Spleen (tissue), 11 donors: ENCODE data around the gene AKR1B15. TPM values are rescaled to one million over a fixed set of nuclear protein-coding genes. Genes with fewer than 3 reads are reported as not detected.

ENCODE experiments used
- DNase-seq: peaks from one replicate; pipeline ENCODE4 v3.0.0-alpha.2; 2020
- H3K27ac ChIP-seq, 8 donors: fragments of 200-600 bp; sonication (generic) in 7 of 8; 1 replicate in 4 of 8; 2 replicates in 4 of 8; pipeline versions ENCODE4 v1.5.0 to v1.8.0; 2016 to 2021; ENCODE audit warnings: inconsistent platforms in 4 of 8, mild to moderate bottlenecking in 4 of 8, moderate library complexity in 1 of 8
- H3K27me3 ChIP-seq, 7 donors: fragments of 200-600 bp; sonication (generic) in 6 of 7; replicated peaks in 1 of 7; 1 replicate in 4 of 7; 2 replicates in 3 of 7; pipeline versions ENCODE4 v1.5.0 to v1.8.0; 2016 to 2021; ENCODE audit warnings: inconsistent platforms in 3 of 7, mild to moderate bottlenecking in 1 of 7
- H3K36me3 ChIP-seq, 6 donors: fragments of 200-600 bp; sonication (generic) in 5 of 6; 1 replicate in 4 of 6; 2 replicates in 2 of 6; pipeline versions ENCODE4 v1.5.0 to v1.8.0; 2016 to 2021; ENCODE audit warnings: inconsistent platforms in 2 of 6
- H3K4me1 ChIP-seq, 6 donors: fragments of 200-600 bp; sonication (generic) in 5 of 6; 1 replicate in 3 of 6; 2 replicates in 3 of 6; pipeline versions ENCODE4 v1.5.0 to v1.8.0; 2016 to 2021; ENCODE audit warnings: inconsistent platforms in 3 of 6
- H3K4me3 ChIP-seq, 8 donors: fragments of 200-600 bp; sonication (generic) in 7 of 8; 1 replicate in 4 of 8; 2 replicates in 4 of 8; pipeline versions ENCODE4 v1.5.0 to v1.8.0; 2016 to 2021; ENCODE audit warnings: inconsistent platforms in 4 of 8, mild to moderate bottlenecking in 4 of 8, moderate library complexity in 2 of 8
- H3K9me3 ChIP-seq, 8 donors: fragments of 200-600 bp; sonication (generic) in 7 of 8; 1 replicate in 4 of 8; 2 replicates in 4 of 8; pipeline versions ENCODE4 v1.5.0 to v1.8.0; 2016 to 2021; ENCODE audit warnings: inconsistent platforms in 4 of 8
- CTCF ChIP-seq, 11 experiments: fragments of 200-600 bp in 7 of 11; fragments of 450-650 bp in 4 of 11; sonication (generic) in 4 of 11; IDR thresholded peaks in 8 of 11; conservative IDR thresholded peaks in 3 of 11; 1 replicate in 7 of 11; 2 replicates in 4 of 11; pipeline versions ENCODE4 v1.4.0 to v1.8.0; 2016 to 2021; ENCODE audit warnings: antibody characterized with exemption in 11 of 11, inconsistent platforms in 4 of 11, mild to moderate bottlenecking in 1 of 11
- POLR2A ChIP-seq, 3 donors: fragments of 450-650 bp; IDR thresholded peaks; one replicate each; pipeline ENCODE4 v1.5.1; 2017; ENCODE audit warnings: antibody characterized with exemption in 3 of 3, mild to moderate bottlenecking in 1 of 3
- POLR2AphosphoS5 ChIP-seq, 3 donors: sonication (generic); formaldehyde crosslinking; IDR thresholded peaks; one replicate each; pipeline ENCODE4 v1.5.1; 2017; ENCODE audit warnings: antibody characterized with exemption in 3 of 3
- WGBS, 5 donors: extraction: QIAGEN DNeasy Blood & Tissue Kit in 3 of 5; methylation state at CpG; one replicate each; pipeline versions ENCODE4 v1.1.5 to v1.1.7; 2013 to 2018; 5-methylcytosine and 5-hydroxymethylcytosine counted together
- intact Hi-C: fragments of 100-400 bp; cut with DNase I; formaldehyde crosslinking; loops from one replicate; pipeline ENCODE4 v1.15.0; 2023; ENCODE audit warnings: low total_unique reads
- polyA plus RNA-seq, 3 donors: library from polyadenylated mRNA; stranded (reverse); fragments of 200-250 nt; gene quantifications; one replicate each; pipeline ENCODE4 v1.2.1, GENCODE V29; 2013
- total RNA-seq, 7 donors: library from RNA; depleted of rRNA in 3 of 7; stranded (reverse); fragments of >200 nt in 3 of 7; fragmentation: NEBNext Ultra II Directional in 4 of 7; extraction: Animal tissue kit (Norgen Biotek cat#: 25700) in 4 of 7; gene quantifications; one replicate each; pipeline versions ENCODE4 v1.1.0 to v1.2.1, GENCODE V29; 2016 to 2021
- donor health status: healthy with polysubstance abuse.
- donor health status: DM: no; HTN: no; CAD: no; lungs with moderate emphysema.
- donor health status: DM: no; HTN: no; CAD: no.
- donor health status: Bipolar disorder and iron deficiency.
- donor health status: healthy.
- donor health status: DM: no; HTN: no; CAD: no.
- donor health status: DM: yes; HTN: yes; CAD: no.

AKR1B15 gene
- total and polyA plus RNA-seq, 10 donors, result not detected

GRCh38 chr7:134587750-134588149 lies 38.8 kb downstream of the AKR1B15 start:
- no peaks in the 10 kb centered on the region for H3K27me3 ChIP-seq
- no peak for TF ChIP-seq POLR2AphosphoS5 (IDR thresholded peaks at IDR 0.05)
- TF ChIP-seq POLR2A (IDR thresholded peaks at IDR 0.05), result no peak
- TF ChIP-seq CTCF (IDR thresholded peaks at IDR 0.05 in 8 of 11, conservative IDR thresholded peaks at IDR 0.05 in 3 of 11), result no peak
- no peaks in the 10 kb centered on the region for H3K4me1 ChIP-seq
- no peak overlapping the region for H3K4me3 ChIP-seq
- intact Hi-C loops, result no loop called here
- WGBS, 5 donors, result 51 to 88% (median 83%) methylated on average over 1 to 2 of the region's 2 CpGs
- H3K36me3 ChIP-seq, result no peaks in the 10 kb centered on the region
- DNase-seq, result no peak
- H3K9me3 ChIP-seq, result peaks cover 0 to 17% (median 0%) of the 10 kb centered on the region in 8 donors
- no peak overlapping the region for H3K27ac ChIP-seq

- peaks cover 0 to 19% (median 0%) of the 10 kb centered on the region in 8 donors for H3K9me3 ChIP-seq
- WGBS, 5 donors, result 24 to 72% (median 54%) methylated on average over 3 of the region's 3 CpGs
- no peak overlapping the region for H3K4me3 ChIP-seq
- H3K27ac ChIP-seq, result no peak overlapping the region
- no peaks in the 10 kb centered on the region for H3K36me3 ChIP-seq
- H3K27me3 ChIP-seq, result no peaks in the 10 kb centered on the region
- TF ChIP-seq POLR2A (IDR thresholded peaks at IDR 0.05), result no peak
- no peak for TF ChIP-seq CTCF (IDR thresholded peaks at IDR 0.05 in 8 of 11, conservative IDR thresholded peaks at IDR 0.05 in 3 of 11)
- TF ChIP-seq POLR2AphosphoS5 (IDR thresholded peaks at IDR 0.05), result no peak
- no peaks in the 10 kb centered on the region for H3K4me1 ChIP-seq
- intact Hi-C loops, result no loop called here
- DNase-seq, result no peak
These were observed 40.6 kb downstream of the AKR1B15 start for GRCh38 chr7:134589491-134589941.

GRCh38 chr7:134593530-134594392 lies 44.9 kb downstream of the AKR1B15 start:
- H3K4me3 ChIP-seq, result no peak overlapping the region
- 36 to 85% (median 49%) methylated on average over 8 of the region's 8 CpGs for whole genome bisulfite sequencing, 5 donors
- H3K27me3 ChIP-seq, result no peaks in the 10 kb centered on the region
- H3K9me3 ChIP-seq, result peaks cover 0 to 14% (median 0%) of the 10 kb centered on the region in 8 donors
- no peak for DNase-seq
- no peaks in the 10 kb centered on the region for H3K4me1 ChIP-seq
- peak overlapping the region in 3 of 8 donors; percentile 56 to 61 (median 58) for H3K27ac ChIP-seq
- no peaks in the 10 kb centered on the region for H3K36me3 ChIP-seq
- no peak for TF ChIP-seq POLR2A (IDR thresholded peaks at IDR 0.05)
- TF ChIP-seq POLR2AphosphoS5 (IDR thresholded peaks at IDR 0.05), result peak in 1 of 3 donors; percentile 26
- intact Hi-C loops, result no loop called here

GRCh38 chr7:134594877-134595276 lies 46.0 kb downstream of the AKR1B15 start:
- no peak for TF ChIP-seq POLR2A (IDR thresholded peaks at IDR 0.05)
- no peak for TF ChIP-seq POLR2AphosphoS5 (IDR thresholded peaks at IDR 0.05)
- no peak for DNase-seq
- Histone ChIP-seq H3K27me3 (peaks cover 0 to 9% (median 0%) of the 10 kb centered on the region in 7 donors), H3K9me3 (peaks cover 0 to 18% (median 0%) of the 10 kb centered on the region in 8 donors), H3K36me3 (no peaks in the 10 kb centered on the region), H3K27ac (no peak overlapping the region), H3K4me1 (no peaks in the 10 kb centered on the region), H3K4me3 (no peak overlapping the region)
- intact Hi-C loops, result no loop called here
- WGBS, 5 donors, result 0 to 81% (median 37%) methylated on average over 1 of the region's 1 CpG

- H3K9me3 ChIP-seq, result peaks cover 0 to 4% (median 0%) of the 10 kb centered on the region in 8 donors
- H3K36me3 ChIP-seq, result no peaks in the 10 kb centered on the region
- peaks cover 0 to 23% (median 3%) of the 10 kb centered on the region in 6 donors for H3K4me1 ChIP-seq
- peaks cover 0 to 15% (median 0%) of the 10 kb centered on the region in 7 donors for H3K27me3 ChIP-seq
- H3K4me3 ChIP-seq, result no peak overlapping the region
- intact Hi-C loops, result no loop called here
- TF ChIP-seq POLR2AphosphoS5 (IDR thresholded peaks at IDR 0.05), result no peak
- no peak for TF ChIP-seq CTCF (IDR thresholded peaks at IDR 0.05 in 8 of 11, conservative IDR thresholded peaks at IDR 0.05 in 3 of 11)
- no peak for TF ChIP-seq POLR2A (IDR thresholded peaks at IDR 0.05)
- no peak for DNase-seq
- WGBS, 5 donors, result 79 to 87% (median 81%) methylated on average over 6 of the region's 6 CpGs
- no peak overlapping the region for H3K27ac ChIP-seq
These were observed 50.5 kb downstream of the AKR1B15 start for GRCh38 chr7:134599371-134599770.
